SK-N-SH treated with all-trans-retinoic acid at 6 μM for 48 hours (cell line): Measurements from ENCODE around the gene HMCN2.

Source experiments
- ATAC-seq: fragments of 200-7000 bp; cut with Tn5 transposase; 3 replicates; pipeline ENCODE4 v1.9.1; 2020; ENCODE audit warnings: mild to moderate bottlenecking, moderate library complexity
- ARNTL ChIP-seq: fragments of 450-650 bp; formaldehyde crosslinking; IDR thresholded peaks from 2 replicates; pipeline ENCODE4 v1.5.0; 2020; ENCODE audit warnings: low read depth, mild to moderate bottlenecking, moderate library complexity, borderline replicate concordance
- BACH2 ChIP-seq: fragments of 250-450 bp; sonication (Bioruptor Pico); IDR thresholded peaks from 2 replicates; pipeline ENCODE4 v1.9.0; 2021; ENCODE audit warnings: mild to moderate bottlenecking, borderline replicate concordance
- CREB5 ChIP-seq: fragments of 250-450 bp; sonication (Bioruptor Pico); IDR thresholded peaks from 2 replicates; pipeline ENCODE4 v1.5.1; 2020; ENCODE audit warnings: low read depth, mild to moderate bottlenecking, moderate library complexity
- CSRNP3 ChIP-seq: fragments of 250-450 bp; sonication (Bioruptor Pico); IDR thresholded peaks from 2 replicates; pipeline ENCODE4 v1.5.1; 2021; ENCODE audit warnings: mild to moderate bottlenecking, moderate library complexity
- ESRRG ChIP-seq: fragments of 250-450 bp; sonication (Bioruptor Pico); IDR thresholded peaks from 2 replicates; pipeline ENCODE4 v1.6.1; 2021; ENCODE audit warnings: mild to moderate bottlenecking
- GLIS3 ChIP-seq: fragments of 250-450 bp; sonication (Bioruptor Pico); IDR thresholded peaks from 2 replicates; pipeline ENCODE4 v1.5.0; 2020; ENCODE audit warnings: mild to moderate bottlenecking, moderate library complexity
- ISL1 ChIP-seq: fragments of 250-450 bp; sonication (Bioruptor Pico); IDR thresholded peaks from 2 replicates; pipeline ENCODE4 v2.1.2; 2022; ENCODE audit warnings: mild to moderate bottlenecking, moderate library complexity
- OSR1 ChIP-seq: fragments of 250-450 bp; sonication (Bioruptor Pico); IDR thresholded peaks from 2 replicates; pipeline ENCODE4 v1.8.0; 2022; ENCODE audit warnings: moderate library complexity, mild to moderate bottlenecking, inconsistent platforms
- POU6F1 ChIP-seq: fragments of 250-450 bp; sonication (Bioruptor Pico); IDR thresholded peaks from 2 replicates; pipeline ENCODE4 v1.8.0; 2021; ENCODE audit warnings: low read depth, mild to moderate bottlenecking, moderate library complexity, borderline replicate concordance
- PPARA ChIP-seq: fragments of 250-450 bp; sonication (Bioruptor Pico); IDR thresholded peaks from 2 replicates; pipeline ENCODE4 v1.5.0; 2020; ENCODE audit warnings: mild to moderate bottlenecking, borderline replicate concordance
- RARB ChIP-seq: fragments of 250-450 bp; sonication (Bioruptor Pico); IDR thresholded peaks from 2 replicates; pipeline ENCODE4 v1.8.0; 2021; ENCODE audit warnings: mild to moderate bottlenecking, moderate library complexity
- SNAI2 ChIP-seq: fragments of 250-450 bp; sonication (Bioruptor Pico); IDR thresholded peaks from 2 replicates; pipeline ENCODE4 v1.5.0; 2020; ENCODE audit warnings: mild to moderate bottlenecking, moderate library complexity
- TCF4 ChIP-seq: fragments of 250-450 bp; sonication (Bioruptor Pico); IDR thresholded peaks from 2 replicates; pipeline ENCODE4 v1.8.0; 2021; ENCODE audit warnings: mild to moderate bottlenecking, moderate library complexity, borderline replicate concordance
- TOX ChIP-seq: fragments of 250-450 bp; sonication (Bioruptor Pico); IDR thresholded peaks from 2 replicates; pipeline ENCODE4 v1.8.0; 2021; ENCODE audit warnings: mild to moderate bottlenecking, moderate library complexity, borderline replicate concordance
- TSHZ2 ChIP-seq: fragments of 250-450 bp; sonication (Bioruptor Pico); IDR thresholded peaks from 2 replicates; pipeline ENCODE4 v1.5.0; 2020; ENCODE audit warnings: mild to moderate bottlenecking, moderate library complexity
- ZC3H10 ChIP-seq: fragments of 250-450 bp; sonication (Bioruptor Pico); IDR thresholded peaks from 2 replicates; pipeline ENCODE4 v1.5.1; 2021; ENCODE audit warnings: mild to moderate bottlenecking, moderate library complexity
- ZFP3 ChIP-seq: fragments of 250-450 bp; sonication (Bioruptor Pico); IDR thresholded peaks from 2 replicates; pipeline ENCODE4 v1.5.0; 2020; ENCODE audit warnings: mild to moderate bottlenecking, moderate library complexity
- ZFP30 ChIP-seq: fragments of 450-650 bp; formaldehyde crosslinking; IDR thresholded peaks from 2 replicates; pipeline ENCODE4 v1.5.0; 2022; ENCODE audit warnings: mild to moderate bottlenecking, moderate library complexity
- ZNF70 ChIP-seq: fragments of 450-650 bp; formaldehyde crosslinking; IDR thresholded peaks from 2 replicates; pipeline ENCODE4 v1.5.0; 2020; ENCODE audit warnings: mild to moderate bottlenecking, moderate library complexity
- ZNF8 ChIP-seq: fragments of 450-650 bp; formaldehyde crosslinking; IDR thresholded peaks from 2 replicates; pipeline ENCODE4 v1.5.0; 2020; ENCODE audit warnings: mild to moderate bottlenecking, moderate library complexity

The HMCN2 gene

GRCh38 chr9:130473009-130473408 lies 207.4 kb downstream of the HMCN2 start:
- no peak for ATAC-seq
- no peak for TF ChIP-seq OSR1
- TF ChIP-seq ZNF8 (CRISPR knock-in tag), result no peak
- TF ChIP-seq CSRNP3 (CRISPR knock-in tag), result no peak
- TF ChIP-seq BACH2 (CRISPR knock-in tag), result no peak
- TF ChIP-seq POU6F1 (CRISPR knock-in tag), result no peak
- no peak for TF ChIP-seq ISL1 (CRISPR knock-in tag)
- no peak for TF ChIP-seq TOX (CRISPR knock-in tag)
- no peak for TF ChIP-seq RARB (CRISPR knock-in tag)
- no peak for TF ChIP-seq ZNF70 (CRISPR knock-in tag)
- no peak for TF ChIP-seq SNAI2 (CRISPR knock-in tag)
- TF ChIP-seq ZFP3 (CRISPR knock-in tag), result no peak
- TF ChIP-seq TSHZ2, result no peak
- TF ChIP-seq ARNTL (CRISPR knock-in tag), result no peak
- no peak for TF ChIP-seq GLIS3 (CRISPR knock-in tag)

- no peak for ATAC-seq
- TF ChIP-seq ZFP3 (CRISPR knock-in tag), result no peak
- no peak for TF ChIP-seq ZNF70 (CRISPR knock-in tag)
- TF ChIP-seq GLIS3 (CRISPR knock-in tag), result no peak
- TF ChIP-seq PPARA (CRISPR knock-in tag), result no peak
- TF ChIP-seq ISL1 (CRISPR knock-in tag), result no peak
Observed at GRCh38 chr9:130473566-130473965, 208.0 kb downstream of the HMCN2 start.

- no peak for TF ChIP-seq ESRRG
- no peak for TF ChIP-seq CSRNP3 (CRISPR knock-in tag)
- no peak for TF ChIP-seq SNAI2 (CRISPR knock-in tag)
- no peak for TF ChIP-seq BACH2 (CRISPR knock-in tag)
- TF ChIP-seq CREB5 (CRISPR knock-in tag), result no peak
- TF ChIP-seq ZNF70 (CRISPR knock-in tag), result no peak
- no peak for ATAC-seq
Observed at GRCh38 chr9:130474106-130474505, 208.5 kb downstream of the HMCN2 start.

GRCh38 chr9:130476151-130476730 lies 210.7 kb downstream of the HMCN2 start:
- ATAC-seq, result no peak
- TF ChIP-seq SNAI2 (CRISPR knock-in tag), result no peak
- TF ChIP-seq RARB (CRISPR knock-in tag), result no peak
- TF ChIP-seq TCF4 (CRISPR knock-in tag), result no peak
- no peak for TF ChIP-seq ZC3H10 (CRISPR knock-in tag)
- no peak for TF ChIP-seq ISL1 (CRISPR knock-in tag)
- no peak for TF ChIP-seq BACH2 (CRISPR knock-in tag)
- no peak for TF ChIP-seq TSHZ2
- no peak for TF ChIP-seq ARNTL (CRISPR knock-in tag)
- no peak for TF ChIP-seq ZNF70 (CRISPR knock-in tag)
- no peak for TF ChIP-seq OSR1
- no peak for TF ChIP-seq ZFP3 (CRISPR knock-in tag)
- TF ChIP-seq GLIS3 (CRISPR knock-in tag), result no peak
- TF ChIP-seq CSRNP3 (CRISPR knock-in tag), result no peak
- TF ChIP-seq ZNF8 (CRISPR knock-in tag), result no peak
- no peak for TF ChIP-seq ZFP30 (CRISPR knock-in tag)
